PFSK-1 (cell line): ENCODE measurements around the gene CPLX1.

Experiments
- FOXP2 ChIP-seq: optimal IDR thresholded peaks from 2 replicates; pipeline ENCODE3; 2011; ENCODE audit warnings: borderline replicate concordance, control low read depth, inconsistent platforms; ENCODE audit not compliant: insufficient read depth; ENCODE audit errors: extremely low read length, extremely low read depth
- POLR2AphosphoS5 ChIP-seq: IDR thresholded peaks from 2 replicates; pipeline ENCODE4 v1.6.1; 2012; ENCODE audit warnings: low read depth, mild to moderate bottlenecking, control low read depth, low read length, moderate library complexity
- SIN3A ChIP-seq: IDR thresholded peaks from 2 replicates; pipeline ENCODE4 v1.6.1; 2012; ENCODE audit warnings: mild to moderate bottlenecking, low read length, moderate library complexity, borderline replicate concordance; ENCODE audit not compliant: insufficient read depth
- TAF1 ChIP-seq: IDR thresholded peaks from 2 replicates; pipeline ENCODE4 v1.6.1; 2012; ENCODE audit warnings: low read length, control low read depth, borderline replicate concordance; ENCODE audit not compliant: insufficient read depth
- TF ChIP-seq, protein P1 (sequence below), 2 experiments: IDR thresholded peaks; 2 replicates each; pipeline versions ENCODE4 v1.6.1 to v1.8.0; 2011 to 2012; ENCODE audit warnings: low read depth in 2 of 2, low read length in 2 of 2, control low read depth in 1 of 2, inconsistent platforms in 1 of 2, mild to moderate bottlenecking in 1 of 2, moderate library complexity in 1 of 2; ENCODE audit not compliant: insufficient read depth in 1 of 2

CPLX1 gene

DNA sequence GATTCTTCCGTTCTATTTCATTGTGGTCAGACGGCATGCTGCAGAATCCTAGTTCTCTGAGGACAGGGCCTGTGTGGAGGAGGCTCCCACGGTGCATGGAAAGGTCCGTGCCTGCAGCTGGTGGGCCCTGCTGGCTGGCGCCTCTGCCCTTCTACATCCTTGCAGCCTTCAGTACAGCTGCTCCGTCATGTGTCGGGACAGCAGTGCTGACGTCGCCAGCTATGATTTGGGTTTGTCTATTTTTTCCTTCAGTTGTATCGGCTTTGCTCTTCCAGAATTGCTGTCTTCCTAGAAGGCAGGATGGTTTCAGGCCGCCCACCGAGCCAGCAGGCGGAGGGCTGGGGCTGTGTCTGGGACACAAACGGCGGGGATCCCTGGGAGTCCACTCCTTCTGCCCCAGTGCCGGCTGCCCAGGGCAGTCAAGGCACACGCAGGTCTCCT is 32.1 kb upstream of the CPLX1 start:
- TF ChIP-seq POLR2AphosphoS5: no peak
- no peak for TF ChIP-seq SIN3A
- TF ChIP-seq FOXP2: no peak
- TF ChIP-seq, protein P1, sequence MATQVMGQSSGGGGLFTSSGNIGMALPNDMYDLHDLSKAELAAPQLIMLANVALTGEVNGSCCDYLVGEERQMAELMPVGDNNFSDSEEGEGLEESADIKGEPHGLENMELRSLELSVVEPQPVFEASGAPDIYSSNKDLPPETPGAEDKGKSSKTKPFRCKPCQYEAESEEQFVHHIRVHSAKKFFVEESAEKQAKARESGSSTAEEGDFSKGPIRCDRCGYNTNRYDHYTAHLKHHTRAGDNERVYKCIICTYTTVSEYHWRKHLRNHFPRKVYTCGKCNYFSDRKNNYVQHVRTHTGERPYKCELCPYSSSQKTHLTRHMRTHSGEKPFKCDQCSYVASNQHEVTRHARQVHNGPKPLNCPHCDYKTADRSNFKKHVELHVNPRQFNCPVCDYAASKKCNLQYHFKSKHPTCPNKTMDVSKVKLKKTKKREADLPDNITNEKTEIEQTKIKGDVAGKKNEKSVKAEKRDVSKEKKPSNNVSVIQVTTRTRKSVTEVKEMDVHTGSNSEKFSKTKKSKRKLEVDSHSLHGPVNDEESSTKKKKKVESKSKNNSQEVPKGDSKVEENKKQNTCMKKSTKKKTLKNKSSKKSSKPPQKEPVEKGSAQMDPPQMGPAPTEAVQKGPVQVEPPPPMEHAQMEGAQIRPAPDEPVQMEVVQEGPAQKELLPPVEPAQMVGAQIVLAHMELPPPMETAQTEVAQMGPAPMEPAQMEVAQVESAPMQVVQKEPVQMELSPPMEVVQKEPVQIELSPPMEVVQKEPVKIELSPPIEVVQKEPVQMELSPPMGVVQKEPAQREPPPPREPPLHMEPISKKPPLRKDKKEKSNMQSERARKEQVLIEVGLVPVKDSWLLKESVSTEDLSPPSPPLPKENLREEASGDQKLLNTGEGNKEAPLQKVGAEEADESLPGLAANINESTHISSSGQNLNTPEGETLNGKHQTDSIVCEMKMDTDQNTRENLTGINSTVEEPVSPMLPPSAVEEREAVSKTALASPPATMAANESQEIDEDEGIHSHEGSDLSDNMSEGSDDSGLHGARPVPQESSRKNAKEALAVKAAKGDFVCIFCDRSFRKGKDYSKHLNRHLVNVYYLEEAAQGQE (IDR thresholded peaks at IDR 0.05; ENCODE audit: insufficient read depth in 1 of 2, low read depth in 2 of 2, low read length in 2 of 2): no peak
- TF ChIP-seq TAF1: no peak

DNA sequence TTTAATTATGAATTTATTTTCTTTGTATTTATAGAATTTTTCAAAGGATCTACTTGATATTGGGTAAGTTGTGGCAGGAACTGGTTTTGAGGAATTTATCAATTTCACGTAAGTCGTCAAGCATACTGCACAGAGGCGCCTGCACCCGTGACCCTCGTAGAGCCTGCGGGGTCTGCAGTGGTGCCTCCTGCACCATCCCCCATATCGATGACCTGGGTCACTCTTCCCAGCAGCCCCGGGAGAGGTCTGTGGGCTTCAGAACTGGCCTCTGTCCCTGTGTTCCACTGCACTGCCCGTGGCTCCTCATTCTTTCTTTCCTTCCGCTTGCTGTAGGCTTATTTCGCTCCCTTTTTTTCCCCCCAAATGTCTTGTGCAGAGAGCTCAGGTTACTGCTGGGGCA is 31.5 kb upstream of the CPLX1 start:
- TF ChIP-seq FOXP2: no peak

DNA sequence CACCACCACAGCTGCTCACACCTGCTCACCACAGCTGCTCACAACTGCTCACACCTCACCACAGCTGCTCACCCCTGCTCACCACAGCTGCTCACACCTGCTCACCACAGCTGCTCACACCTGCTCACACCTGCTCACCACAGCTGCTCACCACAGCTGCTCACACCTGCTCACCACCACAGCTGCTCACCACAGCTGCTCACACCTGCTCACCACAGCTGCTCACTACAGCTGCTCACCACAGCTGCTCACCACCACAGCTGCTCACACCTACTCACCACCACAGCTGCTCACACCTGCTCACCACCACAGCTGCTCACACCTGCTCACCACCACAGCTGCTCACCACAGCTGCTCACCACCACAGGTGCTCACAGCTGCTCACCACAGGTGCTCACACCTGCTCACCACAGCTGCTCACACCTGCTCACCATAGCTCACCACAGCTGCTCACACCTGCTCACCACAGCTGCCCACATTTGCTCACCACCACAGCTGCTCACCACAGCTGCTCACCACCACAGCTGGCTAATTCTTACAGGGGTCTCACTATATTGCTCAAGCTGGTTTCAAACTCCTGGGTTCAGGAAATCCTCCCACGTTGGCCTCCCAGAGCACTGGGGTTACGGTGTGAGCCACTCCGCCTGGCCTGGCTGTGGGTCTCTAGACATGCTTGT is 30.4 kb upstream of the CPLX1 start:
- TF ChIP-seq SIN3A (no peak), TAF1 (no peak), FOXP2 (no peak), POLR2AphosphoS5 (no peak)
- TF ChIP-seq, protein P1 (IDR thresholded peaks at IDR 0.05; ENCODE audit: insufficient read depth in 1 of 2, low read depth in 2 of 2, low read length in 2 of 2): no peak

GRCh38 chr4:855880-856224 is 29.9 kb upstream of the CPLX1 start:
- TF ChIP-seq POLR2AphosphoS5 (no peak), TAF1 (no peak), SIN3A (no peak), FOXP2 (no peak)
- TF ChIP-seq, protein P1 (IDR thresholded peaks at IDR 0.05; ENCODE audit: insufficient read depth in 1 of 2, low read depth in 2 of 2, low read length in 2 of 2): no peak

DNA sequence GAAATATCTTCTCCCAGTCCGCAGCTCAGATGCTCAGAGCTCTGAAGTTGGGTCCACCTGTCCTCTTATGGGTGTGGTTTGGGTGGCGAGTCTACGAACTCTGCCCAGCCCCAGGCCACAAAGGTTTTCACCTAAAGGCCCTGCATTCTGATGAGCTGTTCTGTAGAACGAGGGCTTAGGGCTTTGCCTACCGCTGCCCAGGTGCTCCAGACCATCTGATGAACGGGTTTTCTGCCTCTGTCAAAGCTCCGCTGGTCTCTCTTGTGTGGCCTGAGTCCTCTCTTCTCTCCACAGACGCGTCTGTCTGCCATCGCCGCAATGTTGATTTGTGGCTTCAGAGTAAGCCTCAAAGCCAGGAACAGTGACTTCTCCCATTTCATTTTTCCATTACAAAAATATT is 28.4 kb upstream of the CPLX1 start:
- TF ChIP-seq TAF1 (no peak), SIN3A (no peak), FOXP2 (no peak), POLR2AphosphoS5 (no peak)
- TF ChIP-seq, protein P1 (IDR thresholded peaks at IDR 0.05; ENCODE audit: insufficient read depth in 1 of 2, low read depth in 2 of 2, low read length in 2 of 2): no peak
